HK-2 (cell line): ENCODE measurements around the gene CHMP6.
"Not testable (repeated sequence)": the region's sequence is repeated elsewhere in the genome, so short reads cannot be mapped to it uniquely, and the experiment has no call there.

Experiments used
- DNase-seq: peaks from one replicate; pipeline ENCODE4 v3.0.0-alpha.2; 2018; ENCODE audit not compliant: unreplicated experiment

The CHMP6 gene

DNA sequence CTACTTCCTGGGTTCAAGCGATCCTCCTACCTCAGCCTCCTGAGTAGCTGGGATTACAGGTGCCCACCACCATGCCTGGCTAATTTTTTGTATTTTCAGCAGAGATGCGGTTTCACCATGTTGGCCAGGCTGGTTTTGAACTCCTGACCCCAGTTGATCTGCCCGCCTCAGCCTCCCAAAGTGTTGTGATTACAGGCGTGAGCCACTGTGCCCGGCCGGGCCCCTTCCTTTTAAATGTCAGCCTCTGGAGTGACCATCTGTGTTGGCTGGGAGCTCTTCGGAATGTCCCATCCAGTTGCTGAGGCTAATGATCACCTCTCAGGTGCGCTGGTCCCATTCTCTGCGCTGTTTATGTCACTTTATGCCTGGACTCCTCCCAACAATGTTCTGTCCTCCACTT, 38.7 kb downstream of the CHMP6 start:
- DNase-seq = not testable (repeated sequence)

DNA sequence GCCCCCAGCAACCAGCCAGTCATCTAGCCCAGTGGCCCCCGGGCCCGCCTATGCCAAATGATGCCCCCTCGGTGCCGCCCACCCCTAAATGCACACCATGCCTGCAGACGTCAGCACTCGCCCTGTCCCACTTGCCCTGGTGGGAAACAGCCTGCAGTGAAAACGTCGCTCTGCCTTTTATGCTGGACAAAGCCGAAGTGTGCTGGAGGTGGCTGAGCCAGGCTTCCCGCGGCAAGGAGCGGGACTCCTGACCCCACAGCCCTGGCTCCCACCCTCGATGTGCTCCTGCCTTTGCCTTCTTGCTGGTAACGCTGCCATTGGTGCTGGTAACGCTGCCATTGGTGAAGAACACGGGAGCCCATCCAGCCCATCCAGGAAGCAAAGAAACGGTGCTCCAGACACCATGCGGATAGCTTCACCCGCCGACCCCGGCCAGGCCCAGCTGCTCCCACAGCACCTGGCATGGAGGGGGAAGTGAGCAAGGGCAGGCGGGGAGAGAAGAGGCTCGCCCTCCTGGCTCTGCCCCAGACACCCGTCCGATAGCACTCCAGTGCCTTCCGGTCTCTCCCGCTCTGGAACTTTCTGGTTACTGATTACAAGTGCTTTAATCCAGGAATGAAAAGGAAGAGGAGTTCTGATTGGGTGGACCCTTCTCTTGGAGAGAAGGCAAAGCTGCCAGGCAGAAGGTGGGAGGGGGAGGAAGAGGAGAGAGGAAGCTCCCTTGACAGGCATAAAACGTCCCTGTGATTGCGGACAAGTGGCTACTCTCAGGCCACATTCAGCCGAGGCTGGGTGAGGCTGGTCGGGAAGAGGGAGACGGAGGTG, 39.3 kb downstream of the CHMP6 start:
- peak; percentile 74 for DNase-seq

DNA sequence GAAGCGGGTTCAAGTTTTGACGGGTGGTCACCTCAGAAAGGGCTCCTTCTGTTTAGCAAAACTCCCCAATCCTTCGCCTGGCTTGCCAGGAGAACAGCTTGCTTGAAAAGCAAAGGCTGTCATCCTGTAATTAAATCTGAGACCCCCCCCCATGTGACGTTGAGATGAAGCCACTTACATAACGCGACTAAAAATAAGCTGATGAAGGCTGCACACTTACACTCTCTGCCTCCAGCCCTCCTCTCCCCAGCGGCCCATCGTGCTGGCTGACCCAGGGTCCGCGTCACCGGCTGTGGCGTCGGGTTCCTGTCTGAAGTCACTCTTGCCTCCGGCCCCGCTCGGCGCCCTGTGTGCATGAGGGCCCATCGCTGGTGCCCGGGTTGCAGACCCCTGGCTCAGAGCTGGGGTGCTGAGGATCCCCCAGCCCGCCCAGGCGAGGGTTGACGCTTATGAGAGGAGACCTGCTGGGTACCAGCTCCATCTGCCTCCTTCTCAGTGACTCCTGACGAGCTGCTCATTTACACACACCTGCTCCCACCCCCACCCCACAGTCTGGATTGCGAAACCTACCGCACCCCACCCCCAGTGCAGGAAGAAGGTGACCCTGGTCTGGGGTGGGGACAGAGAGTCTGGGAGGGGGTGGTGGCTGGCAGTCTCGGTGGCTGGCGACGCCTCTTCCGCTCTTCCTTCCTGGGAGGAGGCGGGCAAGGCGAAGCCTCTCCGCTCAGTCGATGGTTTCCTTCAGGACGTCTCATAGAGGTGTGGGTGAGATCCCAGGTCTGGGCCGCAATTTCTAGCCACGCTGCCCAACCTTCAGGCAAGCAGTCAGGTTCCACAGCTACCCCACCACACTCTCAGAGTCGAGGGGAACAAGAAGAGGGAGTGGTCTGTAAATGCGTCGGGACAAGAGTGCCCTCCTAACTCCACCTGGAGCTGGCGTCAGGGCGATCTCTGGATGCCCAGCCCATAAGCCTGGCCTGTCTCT, 40.2 kb downstream of the CHMP6 start:
- no peak for DNase-seq

DNA sequence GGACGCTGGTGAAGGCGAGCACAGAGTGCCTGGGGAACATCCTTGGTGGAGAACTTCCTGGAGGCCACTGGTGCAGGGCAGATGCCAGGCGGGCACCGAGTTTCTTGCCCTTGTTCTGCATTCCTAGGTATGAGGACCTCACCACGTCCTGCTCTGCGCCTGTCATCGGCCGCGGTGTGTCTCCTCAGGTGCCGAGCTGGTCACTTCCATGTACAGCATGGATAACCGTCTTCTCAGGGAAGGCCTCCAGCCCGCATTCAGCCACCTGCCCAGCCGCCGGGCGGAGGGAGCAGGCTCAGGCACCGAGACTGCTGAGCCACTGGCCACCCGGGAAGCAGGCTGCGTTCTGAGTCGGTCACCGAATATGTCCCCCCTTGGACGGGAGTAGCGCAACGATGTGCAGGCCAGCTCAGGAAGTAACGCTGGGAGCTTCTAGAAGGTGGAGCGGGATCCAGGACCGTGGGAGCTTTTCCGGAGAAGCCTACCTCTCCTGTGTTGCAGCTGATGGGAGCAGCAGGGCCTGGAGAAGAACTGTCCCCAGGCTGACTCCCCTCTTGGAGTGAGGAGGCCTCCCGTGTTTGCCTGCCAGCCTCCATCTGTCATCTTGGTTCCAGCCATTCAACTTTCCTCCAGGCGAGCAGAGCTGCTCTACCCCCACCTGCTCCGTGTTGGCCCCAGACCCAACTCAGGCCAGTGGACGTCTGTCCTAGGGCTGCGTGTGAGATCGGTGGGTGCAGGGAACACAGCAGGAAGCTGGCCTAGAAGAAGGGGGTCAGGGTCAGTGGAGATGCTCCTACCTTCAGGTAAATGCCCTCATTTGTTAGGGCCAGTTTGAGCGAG, 41.2 kb downstream of the CHMP6 start:
- no peak for DNase-seq

DNA sequence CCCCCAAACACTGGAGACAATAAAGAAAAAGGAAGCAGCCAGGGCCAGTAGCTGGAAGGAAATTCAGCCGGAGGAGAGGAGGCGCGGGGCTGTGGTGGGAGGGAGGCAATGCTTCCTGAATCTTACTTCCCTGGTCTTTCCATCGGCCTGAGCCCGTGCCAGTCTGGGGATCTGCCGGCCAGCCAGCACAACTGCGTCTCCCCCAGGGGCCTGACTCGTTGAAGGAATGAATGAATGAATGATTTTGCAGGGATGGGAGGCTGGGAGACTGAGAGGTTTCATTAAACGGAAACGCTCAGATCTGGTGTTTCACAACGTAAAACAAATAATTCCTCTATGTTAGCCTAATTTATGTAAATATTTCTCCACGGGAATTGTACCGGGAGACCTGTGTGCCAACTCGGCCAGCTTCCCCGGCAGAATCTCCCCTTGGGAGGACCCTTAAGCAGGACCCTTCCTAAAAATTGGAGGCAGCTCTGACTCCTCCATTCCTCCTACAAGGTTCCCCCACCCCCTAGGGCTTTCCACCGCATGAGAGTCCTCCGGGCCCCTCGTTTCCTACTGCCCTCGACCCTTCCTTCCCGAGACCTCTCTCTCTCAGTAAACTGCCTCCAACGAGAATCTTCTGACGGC, 42.0 kb downstream of the CHMP6 start:
- no peak for DNase-seq

DNA sequence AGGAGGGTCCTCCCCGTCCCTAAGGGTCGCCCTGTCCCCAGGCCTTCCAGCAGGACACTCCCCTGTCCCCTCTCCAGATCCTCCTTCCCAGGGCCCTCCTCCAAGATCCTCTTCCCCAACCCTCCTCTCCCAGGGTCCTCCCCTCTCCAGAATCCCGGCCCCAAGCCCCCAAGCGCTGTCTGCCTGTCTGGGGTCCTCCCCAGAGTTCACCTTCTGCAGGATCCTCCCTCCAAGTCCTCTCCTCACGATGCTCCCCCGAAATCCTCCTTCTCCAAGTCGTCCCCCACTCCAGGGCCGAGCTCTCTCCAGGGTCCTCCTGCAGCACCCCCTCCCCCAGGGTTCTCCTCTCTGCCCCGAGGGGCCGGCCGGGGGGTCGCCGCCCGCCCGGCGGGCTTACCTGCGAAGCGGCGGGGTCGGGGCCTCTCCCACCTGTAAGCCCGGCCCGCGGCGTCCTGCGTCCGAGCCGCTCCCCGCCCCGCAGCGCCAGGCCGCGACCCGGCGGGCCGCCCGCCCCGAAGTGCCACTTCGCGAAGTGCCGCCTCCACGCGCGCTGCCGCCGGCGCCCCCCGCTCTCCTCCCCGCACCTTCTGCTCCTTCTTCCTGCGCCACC, 42.6 kb downstream of the CHMP6 start:
- no peak for DNase-seq

DNA sequence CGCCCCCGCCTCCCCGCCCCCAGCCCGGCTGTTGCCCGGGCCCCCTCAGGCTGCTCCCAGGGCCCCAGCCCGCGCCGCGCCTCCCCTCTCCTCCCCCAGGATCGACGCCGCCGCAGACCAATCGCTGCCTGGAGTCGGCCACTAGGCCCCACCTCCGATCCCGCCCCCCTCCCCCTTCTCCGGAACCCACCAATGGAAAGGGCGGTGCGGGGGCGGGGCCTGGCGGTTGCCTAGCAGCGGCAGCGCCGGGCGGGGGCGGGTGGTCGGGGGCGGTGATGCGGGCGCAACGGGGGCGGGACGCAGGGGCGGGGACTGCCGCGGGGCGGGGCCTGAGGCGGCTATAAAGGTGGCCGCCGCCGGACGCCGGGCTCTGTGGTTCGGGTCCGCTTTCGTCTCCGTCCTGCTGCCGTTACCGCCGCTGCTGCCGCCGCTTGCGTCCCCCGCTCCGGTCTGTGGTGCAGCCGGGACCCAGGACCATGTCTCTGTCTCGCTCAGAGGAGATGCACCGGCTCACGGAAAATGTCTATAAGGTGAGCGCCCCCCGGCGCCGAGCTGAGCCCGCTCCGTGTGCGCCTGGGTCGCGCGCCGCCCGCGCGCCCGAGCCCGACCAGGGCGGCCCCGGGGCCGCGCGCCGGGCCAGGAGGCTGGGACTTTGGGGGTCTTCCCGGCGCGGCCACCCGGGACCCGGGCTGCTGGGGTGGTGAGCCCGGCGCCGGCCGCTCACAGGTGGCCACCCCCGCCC, 43.3 kb downstream of the CHMP6 start, which contains the start of gene BAIAP2:
Gene BAIAP2, plus strand, starts transcription at position 373 of the 742 bp plus-strand sequence. Its CDS starts 104 bp downstream, at position 477.
- peak; percentile 98 for DNase-seq

DNA sequence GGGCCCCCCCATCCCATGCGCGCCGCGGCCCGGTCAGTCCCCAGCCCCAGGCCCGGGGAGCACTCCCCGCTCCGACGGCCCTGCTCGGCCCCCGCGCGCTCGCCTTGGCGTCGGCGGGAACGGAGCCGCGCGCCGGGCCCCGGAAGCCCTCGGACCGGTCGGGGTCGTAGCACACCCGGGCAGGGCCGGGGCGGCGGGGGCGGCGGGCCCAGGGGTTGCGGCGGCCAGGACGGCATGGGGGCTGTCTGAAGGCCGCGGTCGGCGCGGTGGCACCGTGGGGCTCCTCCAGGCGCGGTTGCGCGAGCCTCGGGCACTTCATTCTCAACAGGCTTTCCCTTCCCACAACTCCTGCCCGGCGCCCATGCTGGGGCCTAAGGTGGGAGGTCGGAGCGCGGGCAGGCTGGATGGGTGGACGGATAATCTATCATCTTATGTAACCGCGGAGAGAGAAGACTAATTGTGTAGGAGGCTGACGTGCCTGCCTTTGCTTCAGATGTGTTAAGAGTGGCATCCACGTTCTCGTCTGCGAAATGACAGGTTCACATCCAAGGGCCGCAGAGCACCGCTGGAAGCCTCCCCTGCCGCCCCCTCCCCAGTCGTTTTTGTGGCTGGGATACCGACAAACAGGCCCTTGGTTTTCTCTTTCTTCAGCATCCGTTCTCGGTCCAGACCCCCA, 44.0 kb downstream of the CHMP6 start:
- DNase-seq = peak; percentile 43

DNA sequence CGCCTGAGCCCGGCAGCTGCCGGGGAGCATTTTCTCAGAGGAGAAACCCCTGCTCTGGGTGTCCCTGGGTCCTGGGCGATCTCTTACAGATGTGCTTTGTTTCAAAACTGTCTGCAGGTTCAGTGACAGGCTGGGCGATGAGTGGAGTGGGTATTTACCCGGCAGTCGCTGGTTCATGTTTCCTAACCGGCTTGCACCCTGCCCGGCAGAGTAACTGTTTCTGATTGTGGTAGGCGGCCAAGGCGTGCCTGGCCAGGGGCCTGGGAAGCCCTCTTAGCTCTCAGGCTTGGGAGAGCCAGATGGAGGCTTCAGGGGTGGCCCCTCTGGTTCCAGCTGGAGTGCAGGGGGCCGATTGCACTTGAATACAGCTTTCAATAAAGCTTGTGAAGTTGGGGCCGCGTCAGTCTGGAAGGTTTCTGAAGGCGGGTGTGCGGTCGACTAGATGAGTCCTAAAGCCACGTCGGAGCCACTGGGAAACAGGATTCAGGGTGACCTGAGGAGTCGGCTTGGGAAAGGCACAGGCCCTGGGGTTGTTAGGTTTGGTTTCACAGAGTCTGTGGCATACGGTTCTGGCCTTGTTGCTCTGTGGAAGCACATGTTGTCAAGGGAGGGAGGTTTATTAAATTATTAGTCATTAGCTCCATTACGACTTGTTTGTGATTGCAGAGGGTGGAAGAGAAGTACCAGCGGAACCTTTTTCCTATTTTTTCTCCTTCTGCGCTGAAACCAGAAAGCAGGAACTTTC, 44.7 kb downstream of the CHMP6 start:
- DNase-seq = no peak

DNA sequence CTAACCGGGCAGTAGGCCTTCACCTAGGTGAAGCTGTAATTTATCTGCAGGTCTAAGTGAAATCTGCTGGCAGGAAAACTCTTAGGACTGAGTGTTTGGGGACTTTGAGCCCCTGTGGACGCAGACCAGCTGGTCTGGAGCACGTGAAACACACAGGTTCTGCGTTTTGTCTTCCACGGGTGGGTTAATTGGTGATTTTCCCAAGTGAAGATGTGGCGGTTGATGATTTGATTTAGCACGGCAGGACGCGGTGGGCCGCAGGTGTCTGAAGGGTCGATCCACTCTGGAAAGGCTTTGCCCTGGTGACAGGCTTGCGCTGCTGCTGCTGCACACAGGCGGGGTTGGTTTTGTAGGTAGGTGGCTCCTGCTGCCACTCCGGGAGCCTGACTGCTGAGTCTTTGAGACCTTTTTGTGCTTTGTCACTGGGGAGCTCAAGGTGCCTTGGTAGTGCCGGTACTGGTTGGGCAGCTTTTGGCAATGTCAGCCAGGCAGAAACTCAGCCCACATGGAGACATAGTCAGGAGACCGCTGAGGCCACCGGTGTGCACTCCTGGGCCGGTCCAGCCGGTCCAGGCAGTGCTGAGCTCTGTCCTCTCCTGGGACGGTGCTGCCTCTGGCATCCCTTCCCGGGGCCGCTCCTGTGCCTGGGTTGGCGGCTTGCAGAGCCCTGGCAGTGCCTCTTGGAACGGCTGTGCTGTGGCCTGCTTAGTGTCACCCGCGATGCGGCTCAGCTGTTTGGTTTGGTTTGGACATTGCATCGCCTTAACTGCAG, 45.6 kb downstream of the CHMP6 start:
- DNase-seq = no peak

DNA sequence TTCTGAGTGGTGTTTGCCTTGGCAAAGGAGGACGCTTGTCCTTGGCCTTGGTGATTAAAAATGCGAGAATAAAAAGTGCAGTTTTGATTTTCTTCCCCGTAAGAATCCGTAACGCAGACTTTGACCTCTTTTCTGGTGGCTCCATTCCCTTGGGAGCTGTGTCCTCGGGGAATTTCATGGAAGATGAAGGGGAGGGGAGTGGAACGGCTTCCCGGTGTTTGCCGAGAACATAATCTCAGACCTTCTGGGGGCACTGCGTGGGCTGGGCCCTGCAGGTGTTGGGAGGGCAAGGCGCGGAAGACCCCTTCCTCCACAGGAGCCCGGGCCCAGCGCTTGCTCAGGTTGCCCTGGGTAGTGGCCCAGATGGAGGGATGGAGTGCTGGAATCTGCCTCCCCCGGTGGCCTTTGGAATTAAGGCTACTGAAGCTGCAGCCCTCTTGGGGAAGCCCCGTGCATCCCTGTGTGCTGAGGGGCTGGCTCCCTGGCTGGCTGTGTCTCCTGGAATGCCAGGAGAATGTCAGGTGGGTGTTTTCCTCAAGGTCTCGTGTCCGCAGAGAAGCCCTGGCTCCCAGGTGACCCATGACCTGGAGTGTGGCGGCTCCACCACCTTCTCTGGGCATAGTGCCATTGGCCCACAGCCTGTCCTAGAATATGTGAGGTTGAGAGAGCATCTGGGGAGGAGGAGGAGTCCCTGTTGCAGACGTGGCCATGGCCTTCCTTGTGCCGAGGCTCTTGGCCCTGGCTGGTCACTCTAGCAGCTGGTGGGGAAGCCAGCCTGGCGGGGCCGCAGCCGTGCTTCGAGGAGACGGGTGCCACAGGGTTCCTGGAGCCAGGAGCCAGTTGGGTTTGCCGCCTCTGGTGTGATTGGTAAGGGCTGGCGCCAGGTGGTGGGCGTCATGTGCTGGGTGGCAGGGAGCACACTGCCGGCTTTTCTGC, 46.4 kb downstream of the CHMP6 start:
- no peak for DNase-seq

DNA sequence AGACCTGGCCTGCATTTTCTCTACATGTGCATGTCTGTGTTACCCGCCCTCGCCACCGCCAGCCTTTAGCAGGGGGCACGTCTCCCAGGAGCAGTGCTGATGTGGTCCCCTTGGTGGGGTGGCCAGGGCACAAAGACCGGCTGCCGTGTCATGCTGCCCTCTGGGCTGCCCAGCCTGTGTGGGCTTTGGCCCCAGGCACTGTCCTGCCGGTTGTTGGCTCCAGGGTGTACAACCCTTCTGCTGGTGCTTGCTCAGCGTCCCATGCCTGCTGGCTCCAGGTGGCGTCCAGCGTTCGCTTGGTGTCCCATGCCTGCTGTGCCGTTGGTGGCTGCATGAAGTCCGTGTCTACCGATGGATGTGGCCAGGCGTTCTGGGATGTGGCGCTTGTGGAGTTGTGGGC, 47.5 kb downstream of the CHMP6 start:
- no peak for DNase-seq

DNA sequence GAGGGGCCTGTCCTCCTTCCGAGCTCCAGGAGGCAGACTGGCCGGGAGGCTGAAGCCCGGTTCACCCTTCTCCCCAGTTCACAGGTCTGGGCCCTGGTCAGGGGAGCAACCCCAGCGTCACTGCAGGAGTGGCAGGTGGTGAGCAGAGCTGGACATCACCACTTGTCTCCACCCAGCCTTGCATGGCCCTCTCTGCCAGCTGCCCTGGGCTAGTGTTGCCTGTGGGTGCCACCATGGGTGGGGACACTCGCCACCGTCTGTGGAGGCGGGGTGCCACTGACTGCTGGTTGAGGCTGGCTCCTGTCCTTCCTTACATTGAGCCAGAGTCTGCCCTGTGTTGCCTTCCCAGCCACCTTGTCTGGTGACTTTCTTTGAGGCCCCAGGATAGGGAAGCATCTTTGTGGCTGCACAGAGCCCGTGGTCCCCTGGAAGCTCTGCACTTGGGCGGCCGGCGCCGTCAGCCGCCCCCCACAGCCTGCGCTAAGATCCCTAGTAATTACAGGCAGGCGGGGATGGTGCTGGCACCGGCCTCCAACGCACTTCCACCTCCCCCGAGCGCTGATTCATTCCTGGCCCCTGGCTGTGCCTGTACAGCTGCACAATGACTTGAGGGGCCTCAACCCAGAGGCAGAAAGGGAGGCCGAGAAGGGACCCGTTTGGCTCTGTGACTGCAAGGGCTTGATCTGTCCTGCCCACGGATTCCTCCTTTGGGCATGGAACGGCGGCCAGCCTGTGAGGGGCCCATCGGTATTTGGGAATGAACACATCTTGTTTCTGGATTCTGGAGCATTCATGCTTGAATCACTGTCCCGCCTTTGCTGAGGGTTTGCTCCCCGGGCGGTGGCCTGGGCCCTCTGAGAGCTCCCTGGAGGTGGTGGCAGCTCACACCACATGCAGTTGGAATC, 48.5 kb downstream of the CHMP6 start:
- peak; percentile 69 for DNase-seq

DNA sequence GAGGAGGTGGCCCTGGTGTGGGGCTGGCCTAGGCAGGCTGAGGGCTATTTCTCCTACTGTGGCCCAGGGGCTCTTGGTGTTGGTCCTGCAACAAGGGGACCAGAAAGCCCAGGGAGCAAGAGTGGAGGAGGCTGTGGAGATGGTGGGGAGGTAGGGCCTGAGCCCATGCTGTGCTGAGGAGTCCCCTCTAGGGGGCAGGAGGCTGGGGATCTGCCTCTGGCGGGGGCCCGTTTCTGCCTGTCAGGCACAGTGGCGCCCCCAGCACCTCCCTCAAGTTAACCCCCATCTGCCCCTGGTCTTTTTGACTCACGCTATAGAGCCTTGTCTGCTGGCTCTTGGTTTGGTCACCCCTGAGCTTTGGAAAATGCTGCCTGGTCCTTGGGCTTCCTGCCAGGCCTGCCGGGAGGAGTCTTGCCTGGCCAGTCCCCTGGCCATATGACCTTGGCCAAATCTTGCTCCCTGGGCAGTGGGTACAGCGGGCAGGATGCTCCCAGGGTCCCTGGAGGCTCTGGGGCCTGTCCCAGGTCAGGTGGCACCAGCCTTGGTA, 49.2 kb downstream of the CHMP6 start:
- DNase-seq = no peak

DNA sequence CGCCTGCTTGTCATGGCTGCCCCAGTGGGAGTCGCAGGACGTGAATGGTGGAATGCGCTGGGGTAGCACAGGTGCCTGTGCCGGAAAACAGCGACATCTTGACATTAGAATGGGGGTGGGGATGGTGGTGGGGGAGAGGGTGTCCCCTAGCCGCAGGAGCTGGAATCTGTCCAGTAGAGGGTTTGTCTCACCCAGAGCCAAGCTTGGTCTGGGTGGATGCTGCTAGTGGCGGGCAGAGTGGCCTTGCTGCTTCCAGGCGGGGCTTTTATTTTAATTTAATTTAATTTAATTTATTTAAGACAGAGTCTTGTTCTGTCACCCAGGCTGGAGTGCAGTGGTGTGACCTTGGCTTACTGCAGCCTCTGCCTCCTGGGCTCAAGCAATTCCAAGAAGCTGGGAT, 51.0 kb downstream of the CHMP6 start:
- DNase-seq = no peak
